Keratinocyte (primary cell): Measurements from ENCODE around the gene TCP11L2. TPM values are rescaled to one million over a fixed set of nuclear protein-coding genes. Genes with fewer than 3 reads are reported as not detected.

Experiments used
- DNase-seq: peaks from one replicate; pipeline ENCODE4 v3.0.0-alpha.2; 2011; ENCODE audit warnings: low read depth, missing footprints, low spot score
- FAIRE-seq: peaks from 2 replicates; lab custom pipeline; 2011; peaks lifted over from hg19 to GRCh38; lab: Jason Lieb, UNC
- H2AFZ ChIP-seq: 2 replicates; pipeline ENCODE4 v1.6.0; 2012; ENCODE audit warnings: low read length, control low read depth, inconsistent platforms; ENCODE audit not compliant: control insufficient read depth
- H3K27ac ChIP-seq: 2 replicates; pipeline ENCODE4 v1.5.1; 2011; ENCODE audit warnings: low read length; ENCODE audit not compliant: control insufficient read depth, insufficient read depth
- H3K27me3 ChIP-seq: 3 replicates; pipeline ENCODE4 v1.6.0; 2011; ENCODE audit warnings: low read length; ENCODE audit not compliant: control insufficient read depth, insufficient read depth; ENCODE audit errors: extremely low read depth
- H3K36me3 ChIP-seq, 2 experiments: 2 replicates in 1 of 2; 3 replicates in 1 of 2; pipeline ENCODE4 v1.5.1; 2011; ENCODE audit warnings: low read length in 2 of 2, mild to moderate bottlenecking in 1 of 2; ENCODE audit not compliant: control insufficient read depth in 2 of 2, insufficient read depth in 2 of 2; ENCODE audit errors: extremely low read depth in 1 of 2
- H3K4me1 ChIP-seq: 3 replicates; pipeline ENCODE4 v1.5.1; 2011; ENCODE audit warnings: low read length; ENCODE audit not compliant: control insufficient read depth, insufficient read depth; ENCODE audit errors: extremely low read depth
- H3K4me2 ChIP-seq: 3 replicates; pipeline ENCODE4 v1.6.0; 2011; ENCODE audit warnings: low read depth, low read length; ENCODE audit not compliant: control insufficient read depth, insufficient read depth; ENCODE audit errors: extremely low read depth
- H3K4me3 ChIP-seq, 3 experiments: fragments of 200-600 bp in 1 of 3; sonication (generic) in 1 of 3; 2 replicates in 2 of 3; 3 replicates in 1 of 3; pipeline ENCODE4 v1.5.1; 2011 to 2016; ENCODE audit warnings: low read length in 3 of 3, mild to moderate bottlenecking in 3 of 3, control low read depth in 2 of 3, inconsistent platforms in 1 of 3, low read depth in 1 of 3, mixed read lengths in 1 of 3, mixed run types in 1 of 3, moderate library complexity in 1 of 3; ENCODE audit not compliant: control insufficient read depth in 2 of 3, insufficient read depth in 2 of 3; ENCODE audit errors: extremely low read depth in 1 of 3
- H3K79me2 ChIP-seq: 2 replicates; pipeline ENCODE4 v1.6.0; 2012; ENCODE audit warnings: low read length; ENCODE audit not compliant: control insufficient read depth, insufficient read depth
- H3K9ac ChIP-seq: 3 replicates; pipeline ENCODE4 v1.6.0; 2011; ENCODE audit warnings: low read length; ENCODE audit not compliant: control insufficient read depth, insufficient read depth; ENCODE audit errors: extremely low read depth
- H3K9me1 ChIP-seq: 3 replicates; pipeline ENCODE4 v1.6.0; 2011; ENCODE audit warnings: low read length; ENCODE audit not compliant: control insufficient read depth, insufficient read depth; ENCODE audit errors: extremely low read depth
- H3K9me3 ChIP-seq: 2 replicates; pipeline ENCODE4 v1.5.1; 2012; ENCODE audit warnings: low read depth, low read length; ENCODE audit not compliant: control insufficient read depth
- H4K20me1 ChIP-seq: 3 replicates; pipeline ENCODE4 v1.6.0; 2011; ENCODE audit warnings: low read length; ENCODE audit not compliant: control insufficient read depth, insufficient read depth; ENCODE audit errors: extremely low read depth
- EZH2 ChIP-seq: IDR thresholded peaks from one replicate; pipeline ENCODE4 v1.6.1; 2012; ENCODE audit warnings: inconsistent platforms, mild to moderate bottlenecking, low read length, moderate library complexity
- dilution Hi-C: fragments of 300-500 bp; cut with MboI; formaldehyde crosslinking; loops from one replicate; pipeline ENCODE4 v1.7.0; 2020; ENCODE audit warnings: low sequenced_read_pairs; ENCODE audit not compliant: extremely low pct_ligation_motif_present
- polyA plus RNA-seq, 5 experiments: library from polyadenylated mRNA; depleted of rRNA in 3 of 5; stranded (reverse) in 3 of 5; stranded (forward) in 1 of 5; unstranded in 1 of 5; fragments of >200 nt; gene quantifications; 1 replicate in 1 of 5; 2 replicates in 3 of 5; 3 replicates in 1 of 5; pipeline versions ENCODE4 v1.2.1 to v1.2.3, GENCODE V29; 2011 to 2012; ENCODE audit warnings: missing spikeins in 2 of 5, low read depth in 1 of 5, low replicate concordance in 1 of 5
- TF ChIP-seq, protein P1 (sequence below), 3 experiments: IDR thresholded peaks in 1 of 3; conservative IDR thresholded peaks in 1 of 3; optimal IDR thresholded peaks in 1 of 3; 2 replicates in 2 of 3; 3 replicates in 1 of 3; pipeline versions ENCODE3 to v1.5.1; 2011; ENCODE audit warnings: low read length in 3 of 3, mild to moderate bottlenecking in 3 of 3, moderate library complexity in 2 of 3, control low read depth in 1 of 3, inconsistent platforms in 1 of 3; ENCODE audit not compliant: insufficient read depth in 2 of 3; ENCODE audit errors: extremely low read depth in 1 of 3

Gene TCP11L2
- polyA plus RNA-seq, 1 donor (not counting 4 experiments of a cell fraction or from before 2014, with no cell fraction given) = 6.1 TPM

DNA sequence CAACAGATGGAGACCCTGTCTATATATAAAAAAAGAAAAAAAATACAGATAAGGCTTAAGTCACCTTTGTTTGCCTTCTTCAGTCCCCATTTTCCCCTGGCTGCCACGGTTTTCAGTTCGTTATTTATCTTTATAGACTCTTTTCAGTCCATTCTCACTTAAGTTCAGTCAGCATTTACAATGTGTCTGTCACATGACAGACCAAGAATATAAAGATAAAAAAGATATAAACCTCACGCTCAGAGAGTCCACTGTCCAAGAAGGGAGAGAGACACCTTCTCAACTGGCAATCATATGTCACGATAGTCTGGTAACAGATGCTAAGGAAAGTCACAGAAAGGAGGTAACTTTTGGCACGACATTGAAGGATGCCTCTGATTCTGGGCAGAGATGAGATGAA is 41.6 kb downstream of the TCP11L2 start:
- H3K9me3 ChIP-seq = no peaks in the 10 kb centered on the region
- H3K9me1 ChIP-seq = no peaks in the 10 kb centered on the region
- no peak overlapping the region for H2AFZ ChIP-seq
- FAIRE-seq (no peak), DNase-seq (no peak)
- no peak overlapping the region for H3K4me3 ChIP-seq
- no peak overlapping the region for H3K27ac ChIP-seq
- H3K27me3 ChIP-seq = no peaks in the 10 kb centered on the region
- H4K20me1 ChIP-seq = no peaks in the 10 kb centered on the region
- no peaks in the 10 kb centered on the region for H3K36me3 ChIP-seq
- no peaks in the 10 kb centered on the region for H3K79me2 ChIP-seq
- peaks cover 11% of the 10 kb centered on the region for H3K4me1 ChIP-seq
- TF ChIP-seq EZH2 = no peak
- TF ChIP-seq, protein P1, sequence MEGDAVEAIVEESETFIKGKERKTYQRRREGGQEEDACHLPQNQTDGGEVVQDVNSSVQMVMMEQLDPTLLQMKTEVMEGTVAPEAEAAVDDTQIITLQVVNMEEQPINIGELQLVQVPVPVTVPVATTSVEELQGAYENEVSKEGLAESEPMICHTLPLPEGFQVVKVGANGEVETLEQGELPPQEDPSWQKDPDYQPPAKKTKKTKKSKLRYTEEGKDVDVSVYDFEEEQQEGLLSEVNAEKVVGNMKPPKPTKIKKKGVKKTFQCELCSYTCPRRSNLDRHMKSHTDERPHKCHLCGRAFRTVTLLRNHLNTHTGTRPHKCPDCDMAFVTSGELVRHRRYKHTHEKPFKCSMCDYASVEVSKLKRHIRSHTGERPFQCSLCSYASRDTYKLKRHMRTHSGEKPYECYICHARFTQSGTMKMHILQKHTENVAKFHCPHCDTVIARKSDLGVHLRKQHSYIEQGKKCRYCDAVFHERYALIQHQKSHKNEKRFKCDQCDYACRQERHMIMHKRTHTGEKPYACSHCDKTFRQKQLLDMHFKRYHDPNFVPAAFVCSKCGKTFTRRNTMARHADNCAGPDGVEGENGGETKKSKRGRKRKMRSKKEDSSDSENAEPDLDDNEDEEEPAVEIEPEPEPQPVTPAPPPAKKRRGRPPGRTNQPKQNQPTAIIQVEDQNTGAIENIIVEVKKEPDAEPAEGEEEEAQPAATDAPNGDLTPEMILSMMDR (optimal IDR thresholded peaks at IDR 0.05 in 1 of 3, IDR thresholded peaks at IDR 0.05 in 1 of 3, conservative IDR thresholded peaks at IDR 0.05 in 1 of 3; ENCODE audit: extremely low read depth in 1 of 3, insufficient read depth in 2 of 3, low read length in 3 of 3) = no peak
- dilution Hi-C loops = no loop called here
- H3K4me2 ChIP-seq = no peak overlapping the region
- no peak overlapping the region for H3K9ac ChIP-seq

DNA sequence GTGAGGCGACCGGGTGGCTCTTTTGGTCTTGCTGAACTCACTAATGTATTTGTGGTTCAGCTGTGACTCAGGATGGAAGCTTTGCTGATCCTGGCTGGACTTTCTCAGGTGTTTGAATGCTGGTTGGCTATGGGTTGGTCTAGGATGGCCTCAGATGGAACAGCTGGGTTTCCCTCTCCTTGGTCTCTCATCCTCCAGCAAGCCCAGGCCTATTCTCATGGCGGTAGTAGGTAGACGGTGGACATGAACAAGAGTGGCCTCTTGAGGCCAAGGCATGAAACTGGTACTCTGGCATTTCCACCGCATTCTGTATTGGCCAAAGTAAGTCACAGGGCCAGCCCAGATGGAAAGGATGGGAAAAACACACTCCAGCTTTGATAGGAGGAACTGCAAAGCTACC is 43.2 kb downstream of the TCP11L2 start:
- H3K27me3 ChIP-seq = no peaks in the 10 kb centered on the region
- no peaks in the 10 kb centered on the region for H3K9me3 ChIP-seq
- H3K4me3 ChIP-seq = no peak overlapping the region
- no peaks in the 10 kb centered on the region for H4K20me1 ChIP-seq
- no peak for TF ChIP-seq EZH2
- TF ChIP-seq, protein P1 (optimal IDR thresholded peaks at IDR 0.05 in 1 of 3, IDR thresholded peaks at IDR 0.05 in 1 of 3, conservative IDR thresholded peaks at IDR 0.05 in 1 of 3; ENCODE audit: extremely low read depth in 1 of 3, insufficient read depth in 2 of 3, low read length in 3 of 3) = peak in 2 of 3 experiments; percentile 42 to 60
- DNase-seq (no peak), FAIRE-seq (no peak)
- no peaks in the 10 kb centered on the region for H3K79me2 ChIP-seq
- no peak overlapping the region for H2AFZ ChIP-seq
- H3K9ac ChIP-seq = no peak overlapping the region
- H3K9me1 ChIP-seq = no peaks in the 10 kb centered on the region
- no peak overlapping the region for H3K27ac ChIP-seq
- no peaks in the 10 kb centered on the region for H3K36me3 ChIP-seq
- H3K4me2 ChIP-seq = no peak overlapping the region
- H3K4me1 ChIP-seq = peaks cover 11% of the 10 kb centered on the region
- dilution Hi-C loops = no loop called here
